Endothelial cell of umbilical vein (primary cell): ENCODE results near the gene SLC2A8. TPM values are rescaled to one million over a fixed set of nuclear protein-coding genes. Genes with fewer than 3 reads are reported as not detected.

Experiments
- BruUV-seq: library from RNA; stranded (reverse); fragments of 400-500 nt; replicated peaks from 2 replicates; lab custom pipeline; 2021; lab: Mats Ljungman, UMichigan
- CTCF ChIA-PET: fragments of 300-600, 350-600 bp; sonication (Branson Sonifier 250); formaldehyde crosslinking; loops from one replicate; lab custom pipeline; 2021; ENCODE audit warnings: antibody characterized with exemption, inconsistent platforms; lab: Charles Lee
- POLR2A ChIA-PET: fragments of 300-600, 350-600 bp; sonication (Branson Sonifier 250); formaldehyde crosslinking; loops from one replicate; lab custom pipeline; 2021; ENCODE audit warnings: antibody characterized with exemption, inconsistent platforms; lab: Charles Lee
- DNase-seq: peaks from one replicate; pipeline ENCODE4 v3.0.0-alpha.2; 2011; ENCODE audit warnings: low read depth, low spot score
- FAIRE-seq: peaks from 2 replicates; lab custom pipeline; 2011; peaks lifted over from hg19 to GRCh38; lab: Jason Lieb, UNC
- H2AFZ ChIP-seq: 2 replicates; pipeline ENCODE4 v1.6.0; 2012; ENCODE audit warnings: low read depth, low read length, control low read depth, inconsistent platforms
- H3K27ac ChIP-seq: 2 replicates; pipeline ENCODE4 v1.5.1; 2011; ENCODE audit warnings: low read depth, mild to moderate bottlenecking, control low read depth, low read length, moderate library complexity; ENCODE audit not compliant: insufficient read depth
- H3K27me3 ChIP-seq, 2 experiments: 2 replicates each; pipeline versions ENCODE4 v1.6.0 to v1.6.1; 2011; ENCODE audit warnings: low read length in 2 of 2, mixed read lengths in 1 of 2; ENCODE audit not compliant: control insufficient read depth in 2 of 2, insufficient read depth in 2 of 2
- H3K36me3 ChIP-seq, 2 experiments: 2 replicates in 1 of 2; 3 replicates in 1 of 2; pipeline ENCODE4 v1.5.1; 2011; ENCODE audit warnings: low read length in 2 of 2, mild to moderate bottlenecking in 1 of 2, moderate library complexity in 1 of 2; ENCODE audit not compliant: control insufficient read depth in 2 of 2, insufficient read depth in 2 of 2; ENCODE audit errors: extremely low read depth in 1 of 2
- H3K4me1 ChIP-seq: 3 replicates; pipeline ENCODE4 v1.5.1; 2011; ENCODE audit warnings: mild to moderate bottlenecking, low read length; ENCODE audit not compliant: control insufficient read depth, insufficient read depth; ENCODE audit errors: extremely low read depth
- H3K4me2 ChIP-seq: 2 replicates; pipeline ENCODE4 v1.6.1; 2011; ENCODE audit warnings: low read length, control low read depth, mixed read lengths; ENCODE audit not compliant: insufficient read depth
- H3K4me3 ChIP-seq, 3 experiments: fragments of 200-600 bp in 1 of 3; sonication (generic), shearing (Covaris generic) in 1 of 3; replicated peaks in 1 of 3; 2 replicates each; pipeline ENCODE4 v1.5.1; 2011 to 2016; ENCODE audit warnings: control low read depth in 3 of 3, low read length in 3 of 3, mild to moderate bottlenecking in 2 of 3, inconsistent platforms in 1 of 3, low read depth in 1 of 3, moderate library complexity in 1 of 3; ENCODE audit not compliant: insufficient read depth in 1 of 3
- H3K79me2 ChIP-seq: 2 replicates; pipeline ENCODE4 v1.6.0; 2012; ENCODE audit warnings: low read length, inconsistent platforms; ENCODE audit not compliant: control insufficient read depth, insufficient read depth
- H3K9ac ChIP-seq: replicated peaks from 2 replicates; pipeline ENCODE3; 2011; ENCODE audit warnings: low read length, control low read depth; ENCODE audit not compliant: insufficient read depth; ENCODE audit errors: extremely low read depth
- H3K9me1 ChIP-seq: replicated peaks from 3 replicates; pipeline ENCODE4 v1.6.0; 2011; ENCODE audit warnings: mild to moderate bottlenecking, low read length; ENCODE audit not compliant: control insufficient read depth, insufficient read depth; ENCODE audit errors: extremely low read depth
- H3K9me3 ChIP-seq: replicated peaks from 2 replicates; pipeline ENCODE4 v1.5.1; 2012; ENCODE audit warnings: low read length, inconsistent platforms; ENCODE audit not compliant: control insufficient read depth, insufficient read depth
- H4K20me1 ChIP-seq: replicated peaks from 2 replicates; pipeline ENCODE3; 2011; ENCODE audit warnings: mild to moderate bottlenecking, low read length; ENCODE audit not compliant: control insufficient read depth, insufficient read depth; ENCODE audit errors: extremely low read depth
- EZH2 ChIP-seq: IDR thresholded peaks from 2 replicates; pipeline ENCODE4 v1.6.1; 2012; ENCODE audit warnings: borderline replicate concordance, low read depth, mild to moderate bottlenecking, moderate library complexity, low read length, inconsistent platforms; ENCODE audit not compliant: severe bottlenecking
- FOS ChIP-seq: IDR thresholded peaks from 2 replicates; pipeline ENCODE4 v1.6.1; 2011; ENCODE audit warnings: mild to moderate bottlenecking, low read length, moderate library complexity, borderline replicate concordance; ENCODE audit not compliant: insufficient read depth
- GATA2 ChIP-seq: IDR thresholded peaks from 2 replicates; pipeline ENCODE4 v1.7.0; 2011; ENCODE audit warnings: low read depth, mild to moderate bottlenecking, moderate library complexity, mixed read lengths, low read length; ENCODE audit not compliant: insufficient read length, insufficient read depth
- JUN ChIP-seq: IDR thresholded peaks from 2 replicates; pipeline ENCODE4 v1.6.1; 2011; ENCODE audit warnings: borderline replicate concordance, low read depth; ENCODE audit not compliant: insufficient read length, insufficient read depth
- MYC ChIP-seq: IDR thresholded peaks from one replicate; pipeline ENCODE4 v1.6.1; 2011; ENCODE audit warnings: mild to moderate bottlenecking, low read depth, low read length
- POLR2A ChIP-seq: IDR thresholded peaks from 2 replicates; pipeline ENCODE4 v1.6.1; 2012; ENCODE audit warnings: low read depth, mild to moderate bottlenecking, control low read depth, low read length
- POLR2AphosphoS5 ChIP-seq: IDR thresholded peaks from 2 replicates; pipeline ENCODE4 v1.6.1; 2012; ENCODE audit warnings: low read depth, mild to moderate bottlenecking, control low read depth, low read length, moderate library complexity; ENCODE audit not compliant: insufficient read depth
- dilution Hi-C: fragments of 300-500 bp; cut with MboI; formaldehyde crosslinking; loops from one replicate; pipeline ENCODE4 v1.15.0; 2019; ENCODE audit warnings: low sequenced_read_pairs; ENCODE audit not compliant: extremely low pct_ligation_motif_present
- intact Hi-C: fragments of 100-400 bp; cut with micrococcal nuclease; formaldehyde crosslinking; loops from one replicate; pipeline ENCODE4 v1.10.0; 2022
- polyA plus RNA-seq, 4 experiments: library from polyadenylated mRNA; depleted of rRNA in 3 of 4; stranded (reverse) in 3 of 4; unstranded in 1 of 4; fragments of >200 nt; gene quantifications; 2 replicates each; pipeline versions ENCODE4 v1.2.1 to v1.2.3, GENCODE V29; 2011 to 2012; ENCODE audit warnings: missing spikeins in 1 of 4
- total RNA-seq: library from RNA; stranded (reverse); gene quantifications from 2 replicates; pipeline ENCODE4 v1.2.3, GENCODE V29; 2021
- TF ChIP-seq, protein P1 (sequence below), 2 donors: IDR thresholded peaks; 1 replicate in 1 of 2; 2 replicates in 1 of 2; pipeline ENCODE4 v1.5.1; 2011; ENCODE audit warnings: low read length in 2 of 2, mild to moderate bottlenecking in 2 of 2, moderate library complexity in 2 of 2, control low read depth in 1 of 2, inconsistent platforms in 1 of 2, low read depth in 1 of 2; ENCODE audit not compliant: insufficient read depth in 1 of 2; ENCODE audit errors: extremely low read depth in 1 of 2
- TF ChIP-seq, protein P2 (sequence below): IDR thresholded peaks from 2 replicates; pipeline ENCODE4 v1.6.1; 2011; ENCODE audit not compliant: insufficient read depth, insufficient read length

SLC2A8 gene
- total and polyA plus RNA-seq, 2 donors (not counting 3 experiments of a cell fraction or from before 2014, with no cell fraction given): 19.3 to 26.1 TPM

DNA sequence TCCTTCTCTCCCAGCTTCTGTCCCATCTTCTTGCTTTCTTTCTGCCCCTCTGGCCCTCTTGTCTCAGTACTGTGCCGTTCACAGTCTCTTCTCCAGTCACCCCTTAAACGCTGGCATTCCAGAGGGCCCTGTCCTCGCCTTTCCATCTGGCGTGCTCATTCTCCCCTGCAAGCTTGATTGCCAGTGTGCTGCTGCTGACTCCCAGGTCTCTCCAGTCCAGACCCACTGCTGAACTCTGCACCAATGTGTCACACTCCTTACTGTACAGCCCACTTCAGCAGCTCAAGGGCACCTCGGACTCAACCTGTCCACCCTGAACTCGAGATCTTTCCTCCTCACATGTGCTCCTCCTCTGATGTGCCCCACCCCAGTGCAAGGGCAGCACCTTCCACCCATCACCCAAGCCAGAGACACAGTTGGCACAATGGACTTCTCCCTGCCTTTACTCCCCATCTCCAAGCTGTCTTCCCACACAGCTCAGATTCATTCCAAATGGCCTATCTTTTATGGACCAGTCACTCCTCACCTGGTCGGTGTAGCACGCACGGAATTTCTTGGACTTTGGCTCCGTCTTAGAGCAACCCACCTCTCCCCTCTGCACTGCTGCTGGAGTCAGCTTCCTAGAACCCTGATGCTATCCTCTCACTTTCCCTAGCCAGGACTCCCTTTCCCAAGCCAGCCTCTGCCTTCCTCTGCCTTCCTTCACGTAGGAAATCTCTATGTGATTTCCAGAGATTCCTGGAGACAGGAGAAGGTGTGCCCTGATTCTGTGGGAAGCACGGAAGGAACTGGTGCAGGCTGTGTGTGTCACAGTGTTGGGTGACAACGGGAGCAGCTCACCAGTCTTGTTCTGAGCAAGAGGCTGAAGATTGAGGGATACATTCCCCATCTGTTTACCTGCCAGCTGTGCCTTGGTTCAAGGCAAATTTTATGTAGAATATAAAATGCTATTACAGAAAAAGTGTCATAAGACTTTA lies 26.0 kb upstream of the SLC2A8 start:
- H3K4me2 ChIP-seq: no peak overlapping the region
- ChIA-PET CTCF (interaction anchor here (0.7 to 2.3 kb wide), 5 partner anchors 9 to 25 kb away, joined by 3 to 7 read pairs (median 4); no protein-coding TSS in a partner anchor), POLR2A (no interaction called here)
- no peaks in the 10 kb centered on the region for H4K20me1 ChIP-seq
- no peak for TF ChIP-seq EZH2
- no peak for TF ChIP-seq GATA2
- TF ChIP-seq POLR2A: no peak
- TF ChIP-seq, protein P1, sequence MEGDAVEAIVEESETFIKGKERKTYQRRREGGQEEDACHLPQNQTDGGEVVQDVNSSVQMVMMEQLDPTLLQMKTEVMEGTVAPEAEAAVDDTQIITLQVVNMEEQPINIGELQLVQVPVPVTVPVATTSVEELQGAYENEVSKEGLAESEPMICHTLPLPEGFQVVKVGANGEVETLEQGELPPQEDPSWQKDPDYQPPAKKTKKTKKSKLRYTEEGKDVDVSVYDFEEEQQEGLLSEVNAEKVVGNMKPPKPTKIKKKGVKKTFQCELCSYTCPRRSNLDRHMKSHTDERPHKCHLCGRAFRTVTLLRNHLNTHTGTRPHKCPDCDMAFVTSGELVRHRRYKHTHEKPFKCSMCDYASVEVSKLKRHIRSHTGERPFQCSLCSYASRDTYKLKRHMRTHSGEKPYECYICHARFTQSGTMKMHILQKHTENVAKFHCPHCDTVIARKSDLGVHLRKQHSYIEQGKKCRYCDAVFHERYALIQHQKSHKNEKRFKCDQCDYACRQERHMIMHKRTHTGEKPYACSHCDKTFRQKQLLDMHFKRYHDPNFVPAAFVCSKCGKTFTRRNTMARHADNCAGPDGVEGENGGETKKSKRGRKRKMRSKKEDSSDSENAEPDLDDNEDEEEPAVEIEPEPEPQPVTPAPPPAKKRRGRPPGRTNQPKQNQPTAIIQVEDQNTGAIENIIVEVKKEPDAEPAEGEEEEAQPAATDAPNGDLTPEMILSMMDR (IDR thresholded peaks at IDR 0.05; ENCODE audit: extremely low read depth in 1 of 2, insufficient read depth in 1 of 2, low read depth in 1 of 2, low read length in 2 of 2): no peak
- TF ChIP-seq, protein P2, sequence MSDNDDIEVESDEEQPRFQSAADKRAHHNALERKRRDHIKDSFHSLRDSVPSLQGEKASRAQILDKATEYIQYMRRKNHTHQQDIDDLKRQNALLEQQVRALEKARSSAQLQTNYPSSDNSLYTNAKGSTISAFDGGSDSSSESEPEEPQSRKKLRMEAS: no peak
- TF ChIP-seq FOS: no peak
- no peak for TF ChIP-seq JUN
- no peak for TF ChIP-seq MYC
- TF ChIP-seq POLR2AphosphoS5: no peak
- no peaks in the 10 kb centered on the region for H3K79me2 ChIP-seq
- H3K4me1 ChIP-seq: no peaks in the 10 kb centered on the region
- intact Hi-C loops (no loop called here), dilution Hi-C loops (no loop called here)
- H3K27me3 ChIP-seq: peaks cover 0 to 2% of the 10 kb centered on the region in 2 experiments
- H3K9me3 ChIP-seq: no peaks in the 10 kb centered on the region
- no peaks in the 10 kb centered on the region for H3K36me3 ChIP-seq
- no TSS peak for BruUV-seq
- FAIRE-seq (no peak), DNase-seq (no peak)
- no peak overlapping the region for H3K9ac ChIP-seq
- H3K4me3 ChIP-seq: no peak overlapping the region
- no peak overlapping the region for H3K27ac ChIP-seq
- no peaks in the 10 kb centered on the region for H3K9me1 ChIP-seq
- no peak overlapping the region for H2AFZ ChIP-seq
